ENCODE measurements around the gene KCTD1. TPM values are rescaled to one million over a fixed set of nuclear protein-coding genes. Genes with fewer than 3 reads are reported as not detected.

The KCTD1 gene
- total and polyA plus RNA-seq, 4 donors = 5.1 to 13.2 (median 9.3) TPM

GRCh38 chr18:26424428-26425147 is 123.8 kb downstream of the KCTD1 start:
- ATAC-seq (ENCODE audit: low FRiP score) (no peak), DNase-seq (no peak)
- Histone ChIP-seq H3K36me3 (ENCODE audit: control insufficient read depth in 1 of 2, insufficient read depth in 2 of 2, low read length in 1 of 2) (no peaks in the 10 kb centered on the region), H3K9me3 (ENCODE audit: control insufficient read depth, low read length) (no peaks in the 10 kb centered on the region), H3K4me3 (ENCODE audit: low read length in 2 of 2) (no peak overlapping the region), H3K4me1 (ENCODE audit: control insufficient read depth in 1 of 2, insufficient read depth in 2 of 2, low read length in 2 of 2) (no peaks in the 10 kb centered on the region), H3K27ac (ENCODE audit: low read depth in 1 of 2, low read length in 2 of 2) (no peak overlapping the region), H3K27me3 (ENCODE audit: control insufficient read depth in 1 of 2, insufficient read depth in 2 of 2, low read length in 1 of 2) (no peaks in the 10 kb centered on the region)
- WGBS, 2 donors = 90 to 94% methylated on average over 4 of the region's 4 CpGs
- intact Hi-C loops (cut with DNase I) = no loop called here

GRCh38 chr18:26422472-26423162 is 125.7 kb downstream of the KCTD1 start:
- intact Hi-C loops (cut with DNase I) = no loop called here
- no peak for ATAC-seq (ENCODE audit: low FRiP score)
- 91 to 95% methylated on average over 6 of the region's 6 CpGs for WGBS, 2 donors
- Histone ChIP-seq H3K4me3 (ENCODE audit: low read length in 2 of 2) (no peak overlapping the region), H3K27me3 (ENCODE audit: control insufficient read depth in 1 of 2, insufficient read depth in 2 of 2, low read length in 1 of 2) (no peaks in the 10 kb centered on the region), H3K27ac (ENCODE audit: low read depth in 1 of 2, low read length in 2 of 2) (no peak overlapping the region), H3K4me1 (ENCODE audit: control insufficient read depth in 1 of 2, insufficient read depth in 2 of 2, low read length in 2 of 2) (no peaks in the 10 kb centered on the region), H3K36me3 (ENCODE audit: control insufficient read depth in 1 of 2, insufficient read depth in 2 of 2, low read length in 1 of 2) (no peaks in the 10 kb centered on the region), H3K9me3 (ENCODE audit: control insufficient read depth, low read length) (no peaks in the 10 kb centered on the region)
- DNase-seq = no peak

- Histone ChIP-seq H3K27ac (ENCODE audit: low read depth in 1 of 2, low read length in 2 of 2) (no peak overlapping the region), H3K27me3 (ENCODE audit: control insufficient read depth in 1 of 2, insufficient read depth in 2 of 2, low read length in 1 of 2) (no peaks in the 10 kb centered on the region), H3K4me3 (ENCODE audit: low read length in 2 of 2) (no peak overlapping the region), H3K9me3 (ENCODE audit: control insufficient read depth, low read length) (no peaks in the 10 kb centered on the region), H3K36me3 (ENCODE audit: control insufficient read depth in 1 of 2, insufficient read depth in 2 of 2, low read length in 1 of 2) (no peaks in the 10 kb centered on the region), H3K4me1 (ENCODE audit: control insufficient read depth in 1 of 2, insufficient read depth in 2 of 2, low read length in 2 of 2) (no peaks in the 10 kb centered on the region)
- intact Hi-C loops (cut with DNase I) = no loop called here
- no peak for DNase-seq
- WGBS, 2 donors = 91 to 92% methylated on average over 9 of the region's 9 CpGs
- no peak for ATAC-seq (ENCODE audit: low FRiP score)
These were observed 126.4 kb downstream of the KCTD1 start for GRCh38 chr18:26421931-26422330.

- ATAC-seq (ENCODE audit: low FRiP score) (no peak), DNase-seq (no peak)
- Histone ChIP-seq H3K36me3 (ENCODE audit: control insufficient read depth in 1 of 2, insufficient read depth in 2 of 2, low read length in 1 of 2) (no peaks in the 10 kb centered on the region), H3K4me1 (ENCODE audit: control insufficient read depth in 1 of 2, insufficient read depth in 2 of 2, low read length in 2 of 2) (no peaks in the 10 kb centered on the region), H3K9me3 (ENCODE audit: control insufficient read depth, low read length) (no peaks in the 10 kb centered on the region), H3K27me3 (ENCODE audit: control insufficient read depth in 1 of 2, insufficient read depth in 2 of 2, low read length in 1 of 2) (no peaks in the 10 kb centered on the region), H3K4me3 (ENCODE audit: low read length in 2 of 2) (no peak overlapping the region), H3K27ac (ENCODE audit: low read depth in 1 of 2, low read length in 2 of 2) (no peak overlapping the region)
- intact Hi-C loops (cut with DNase I) = no loop called here
- WGBS, 2 donors = 80 to 82% methylated on average over 6 of the region's 6 CpGs
These were observed 126.8 kb downstream of the KCTD1 start for GRCh38 chr18:26421503-26421902.

GRCh38 chr18:26419746-26420145 is 128.6 kb downstream of the KCTD1 start:
- no peaks in the 10 kb centered on the region for H3K9me3 ChIP-seq (ENCODE audit: control insufficient read depth, low read length)
- intact Hi-C loops (cut with DNase I) = no loop called here
- no peak overlapping the region for H3K4me3 ChIP-seq (ENCODE audit: low read length in 2 of 2)
- H3K27me3 ChIP-seq (ENCODE audit: control insufficient read depth in 1 of 2, insufficient read depth in 2 of 2, low read length in 1 of 2) = no peaks in the 10 kb centered on the region
- H3K27ac ChIP-seq (ENCODE audit: low read depth in 1 of 2, low read length in 2 of 2) = no peak overlapping the region
- no peaks in the 10 kb centered on the region for H3K36me3 ChIP-seq (ENCODE audit: control insufficient read depth in 1 of 2, insufficient read depth in 2 of 2, low read length in 1 of 2)
- WGBS, 2 donors = 62 to 65% methylated on average over 9 of the region's 9 CpGs
- H3K4me1 ChIP-seq (ENCODE audit: control insufficient read depth in 1 of 2, insufficient read depth in 2 of 2, low read length in 2 of 2) = no peaks in the 10 kb centered on the region
- ATAC-seq (ENCODE audit: low FRiP score) (no peak), DNase-seq (no peak)

GRCh38 chr18:26418225-26418624 is 130.1 kb downstream of the KCTD1 start:
- Histone ChIP-seq H3K4me1 (ENCODE audit: control insufficient read depth in 1 of 2, insufficient read depth in 2 of 2, low read length in 2 of 2) (no peaks in the 10 kb centered on the region), H3K9me3 (ENCODE audit: control insufficient read depth, low read length) (no peaks in the 10 kb centered on the region), H3K27ac (ENCODE audit: low read depth in 1 of 2, low read length in 2 of 2) (no peak overlapping the region), H3K4me3 (ENCODE audit: low read length in 2 of 2) (no peak overlapping the region), H3K27me3 (ENCODE audit: control insufficient read depth in 1 of 2, insufficient read depth in 2 of 2, low read length in 1 of 2) (no peaks in the 10 kb centered on the region), H3K36me3 (ENCODE audit: control insufficient read depth in 1 of 2, insufficient read depth in 2 of 2, low read length in 1 of 2) (no peaks in the 10 kb centered on the region)
- WGBS, 2 donors = 92 to 94% methylated on average over 4 of the region's 4 CpGs
- no peak for DNase-seq
- intact Hi-C loops (cut with DNase I) = no loop called here
- ATAC-seq (ENCODE audit: low FRiP score) = no peak

GRCh38 chr18:26417190-26417589 is 131.2 kb downstream of the KCTD1 start:
- intact Hi-C loops (cut with DNase I) = no loop called here
- ATAC-seq (ENCODE audit: low FRiP score) (no peak), DNase-seq (no peak)
- Histone ChIP-seq H3K9me3 (ENCODE audit: control insufficient read depth, low read length) (no peaks in the 10 kb centered on the region), H3K27me3 (ENCODE audit: control insufficient read depth in 1 of 2, insufficient read depth in 2 of 2, low read length in 1 of 2) (no peaks in the 10 kb centered on the region), H3K27ac (ENCODE audit: low read depth in 1 of 2, low read length in 2 of 2) (no peak overlapping the region), H3K4me1 (ENCODE audit: control insufficient read depth in 1 of 2, insufficient read depth in 2 of 2, low read length in 2 of 2) (no peaks in the 10 kb centered on the region), H3K4me3 (ENCODE audit: low read length in 2 of 2) (no peak overlapping the region), H3K36me3 (ENCODE audit: control insufficient read depth in 1 of 2, insufficient read depth in 2 of 2, low read length in 1 of 2) (no peaks in the 10 kb centered on the region)
- 96% methylated on average over 12 of the region's 12 CpGs for WGBS, 2 donors

GRCh38 chr18:26416652-26417150 is 131.7 kb downstream of the KCTD1 start:
- Histone ChIP-seq H3K4me1 (ENCODE audit: control insufficient read depth in 1 of 2, insufficient read depth in 2 of 2, low read length in 2 of 2) (no peaks in the 10 kb centered on the region), H3K4me3 (ENCODE audit: low read length in 2 of 2) (no peak overlapping the region), H3K27ac (ENCODE audit: low read depth in 1 of 2, low read length in 2 of 2) (no peak overlapping the region), H3K27me3 (ENCODE audit: control insufficient read depth in 1 of 2, insufficient read depth in 2 of 2, low read length in 1 of 2) (no peaks in the 10 kb centered on the region), H3K36me3 (ENCODE audit: control insufficient read depth in 1 of 2, insufficient read depth in 2 of 2, low read length in 1 of 2) (no peaks in the 10 kb centered on the region), H3K9me3 (ENCODE audit: control insufficient read depth, low read length) (no peaks in the 10 kb centered on the region)
- DNase-seq (no peak), ATAC-seq (ENCODE audit: low FRiP score) (no peak)
- 90 to 93% methylated on average over 8 of the region's 8 CpGs for WGBS, 2 donors
- intact Hi-C loops (cut with DNase I) = no loop called here

- Histone ChIP-seq H3K4me3 (ENCODE audit: low read length in 2 of 2) (no peak overlapping the region), H3K4me1 (ENCODE audit: control insufficient read depth in 1 of 2, insufficient read depth in 2 of 2, low read length in 2 of 2) (no peaks in the 10 kb centered on the region), H3K27me3 (ENCODE audit: control insufficient read depth in 1 of 2, insufficient read depth in 2 of 2, low read length in 1 of 2) (no peaks in the 10 kb centered on the region), H3K36me3 (ENCODE audit: control insufficient read depth in 1 of 2, insufficient read depth in 2 of 2, low read length in 1 of 2) (no peaks in the 10 kb centered on the region), H3K27ac (ENCODE audit: low read depth in 1 of 2, low read length in 2 of 2) (no peak overlapping the region), H3K9me3 (ENCODE audit: control insufficient read depth, low read length) (no peaks in the 10 kb centered on the region)
- ATAC-seq (ENCODE audit: low FRiP score) (no peak), DNase-seq (no peak)
- WGBS, 2 donors = 62 to 68% methylated on average over 7 of the region's 7 CpGs
- intact Hi-C loops (cut with DNase I) = no loop called here
These were observed 132.7 kb downstream of the KCTD1 start for GRCh38 chr18:26415631-26416030.
